Kasumi-1 (cell line): ENCODE measurements around the gene RIMBP2.

Source experiments
- DNase-seq, 2 experiments: peaks; one replicate each; lab custom pipeline; 2025; lab: John Stamatoyannopoulos, UW

RIMBP2 gene

DNA sequence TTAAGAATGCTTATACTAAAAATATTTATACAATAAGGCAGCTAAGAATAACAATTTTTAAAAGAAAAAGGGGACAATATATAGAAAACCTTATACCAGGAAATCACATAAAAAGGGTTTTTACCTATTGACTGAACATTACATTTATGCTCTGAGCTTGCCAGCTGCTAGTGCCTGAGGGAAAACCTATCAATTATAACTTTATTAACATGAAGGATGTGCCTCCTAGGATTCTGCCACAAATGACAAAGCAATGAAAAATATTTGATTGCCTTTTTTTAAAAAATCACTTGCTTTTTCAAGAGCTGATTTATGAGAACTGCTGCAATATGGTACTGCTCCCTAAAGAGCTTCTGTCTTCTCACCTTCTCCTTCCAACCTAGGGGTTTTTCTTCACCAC is 185.7 kb downstream of the RIMBP2 start:
- DNase-seq, result no peak

DNA sequence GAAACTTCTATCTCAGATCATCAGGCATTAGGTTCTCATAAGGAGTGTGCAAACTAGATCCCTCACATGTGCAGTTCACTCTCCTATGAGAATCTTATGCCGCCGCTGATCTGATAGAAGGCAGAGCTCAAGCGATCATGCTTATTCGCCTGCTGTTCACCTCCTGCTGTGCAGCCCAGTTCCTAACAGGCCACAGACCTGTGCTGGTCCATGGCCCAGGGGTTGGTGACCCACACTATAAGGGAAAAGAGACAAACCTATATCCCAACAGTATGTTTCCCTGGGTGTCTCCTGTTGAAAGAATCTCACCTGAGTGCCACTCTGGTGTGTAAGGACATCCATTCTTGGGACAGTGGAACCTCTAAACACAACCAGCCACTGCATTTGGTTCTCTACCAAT is 186.3 kb downstream of the RIMBP2 start:
- DNase-seq, result no peak

DNA sequence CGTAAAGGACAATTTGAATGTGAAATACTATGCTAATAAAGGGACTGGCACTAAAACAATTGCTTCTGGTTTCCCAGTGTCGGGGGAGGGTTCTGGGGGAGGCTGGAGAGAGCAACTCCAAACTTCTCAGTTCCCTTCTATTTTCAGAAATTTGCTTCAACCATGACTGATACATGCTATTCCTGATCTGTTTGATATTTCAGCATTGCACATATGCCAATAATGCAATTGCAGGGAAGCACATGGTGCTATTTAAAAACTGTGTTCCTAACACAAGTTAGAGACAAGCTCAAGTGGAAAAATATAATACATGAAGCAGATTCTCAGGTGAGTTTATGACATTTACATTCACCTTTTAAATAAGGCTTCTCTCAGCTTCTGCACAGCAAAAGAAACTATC is 188.9 kb downstream of the RIMBP2 start:
- DNase-seq, result no peak

DNA sequence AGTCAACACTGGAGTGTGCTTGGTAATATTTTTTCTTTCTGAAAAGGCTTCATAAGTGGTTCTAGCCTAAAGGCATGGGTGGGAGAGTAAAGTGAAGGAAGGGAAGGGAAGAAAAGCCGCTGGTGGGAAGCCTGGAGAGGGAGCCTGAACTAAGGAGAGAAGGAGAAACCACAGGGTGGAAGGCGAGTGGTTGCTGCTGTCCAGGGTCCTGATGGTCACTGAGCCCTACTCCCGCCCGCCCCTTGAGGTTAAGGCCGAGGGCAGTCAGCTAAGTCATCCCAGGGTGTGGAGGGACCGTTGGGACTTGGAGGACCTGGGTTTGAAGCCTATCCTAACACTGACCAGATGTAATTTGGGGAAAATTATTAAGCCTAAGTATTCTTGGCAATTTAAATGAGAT is 189.3 kb downstream of the RIMBP2 start:
- DNase-seq, result no peak

DNA sequence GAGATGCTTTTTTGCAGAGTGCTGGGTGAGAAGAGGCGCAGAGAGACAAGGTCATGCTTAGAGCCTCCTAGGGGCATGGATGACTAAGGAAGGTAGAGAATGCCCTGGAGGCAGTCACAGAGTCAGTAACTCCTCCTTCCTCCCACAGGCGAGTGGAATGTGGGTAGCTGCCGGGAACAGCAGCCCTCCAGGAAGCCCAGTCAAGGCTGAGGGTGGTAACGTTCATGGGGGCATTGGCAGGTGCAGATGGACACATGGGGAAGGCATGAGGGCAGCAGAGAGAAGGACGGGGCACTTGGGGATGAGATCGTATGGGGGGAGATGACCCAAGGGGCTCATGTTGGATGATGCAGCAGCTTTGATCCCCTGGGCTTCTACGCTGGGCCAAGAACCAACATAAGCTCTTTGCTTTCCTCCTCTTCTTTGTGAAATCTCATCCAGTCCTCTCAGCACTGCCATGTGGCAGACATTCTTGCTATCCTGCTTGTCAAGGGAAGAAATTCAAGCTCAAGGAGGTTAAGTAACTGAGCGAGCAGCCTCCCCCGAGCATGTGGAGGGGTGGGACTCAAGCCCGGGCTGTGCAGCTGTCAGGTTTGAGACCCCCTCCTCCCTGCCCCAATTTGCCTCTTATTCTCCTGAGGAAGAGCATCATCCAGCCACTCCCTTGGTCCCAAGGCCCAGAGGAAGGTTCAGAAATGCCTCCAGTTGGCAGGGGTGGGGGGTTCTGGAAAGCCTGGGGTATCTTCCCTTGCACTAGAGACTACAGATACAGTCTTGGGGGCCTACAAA is 190.5 kb downstream of the RIMBP2 start:
- DNase-seq, result no peak

DNA sequence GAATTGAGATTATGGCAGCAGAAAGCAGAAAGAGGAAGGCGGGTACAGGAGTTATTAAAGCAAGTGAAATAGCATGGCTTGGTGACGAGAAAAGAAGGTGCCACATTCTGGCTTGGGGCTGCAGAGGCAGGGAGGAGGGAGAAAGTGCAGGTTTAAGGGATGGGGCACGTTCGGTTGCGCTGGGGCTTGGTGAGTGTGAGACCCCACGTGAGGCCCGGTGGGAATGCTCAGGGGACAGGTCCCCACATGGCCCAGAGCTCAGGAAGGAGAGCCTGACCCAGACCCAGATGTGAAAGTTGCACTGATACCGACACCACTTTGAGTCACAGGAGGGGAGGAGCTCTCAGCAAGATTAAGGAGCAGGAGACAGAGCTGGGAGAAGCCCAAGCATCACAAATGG is 191.3 kb downstream of the RIMBP2 start:
- DNase-seq, result no peak

DNA sequence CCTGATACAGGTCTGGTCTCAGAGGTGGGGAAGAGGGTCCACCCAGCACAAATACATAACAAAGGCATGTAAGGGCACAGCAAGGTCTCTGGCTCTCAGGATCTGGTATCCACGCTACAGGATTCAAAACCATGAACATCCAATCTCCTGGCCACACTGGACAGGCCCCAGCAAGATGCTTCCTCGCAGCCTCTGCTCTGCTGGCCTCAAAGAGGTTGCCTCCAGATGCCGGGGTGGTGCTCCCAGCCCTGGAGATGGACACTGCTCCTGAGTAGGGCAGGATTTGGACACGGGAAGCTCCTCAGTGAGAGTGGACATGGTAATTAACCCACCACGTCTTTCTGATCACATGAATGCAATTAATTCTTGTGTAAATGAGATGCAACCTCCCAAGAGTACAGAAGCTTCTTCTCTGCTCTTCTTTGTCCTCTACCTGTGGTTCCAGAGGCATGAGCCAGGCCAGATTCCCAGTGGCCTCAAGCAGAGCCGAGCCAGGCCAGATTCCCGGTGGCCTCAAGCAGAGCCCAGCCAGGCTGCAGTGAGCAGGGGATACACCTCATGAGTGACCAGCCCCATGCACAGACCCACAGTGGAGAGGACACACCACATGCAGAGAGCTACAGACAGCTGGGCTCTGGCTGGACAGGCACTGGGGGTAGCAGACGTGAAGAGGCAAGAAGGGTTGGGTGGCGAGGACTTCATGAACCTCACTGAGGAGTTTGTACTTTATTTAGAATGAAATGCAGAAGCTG is 192.1 kb downstream of the RIMBP2 start:
- no peak for DNase-seq

DNA sequence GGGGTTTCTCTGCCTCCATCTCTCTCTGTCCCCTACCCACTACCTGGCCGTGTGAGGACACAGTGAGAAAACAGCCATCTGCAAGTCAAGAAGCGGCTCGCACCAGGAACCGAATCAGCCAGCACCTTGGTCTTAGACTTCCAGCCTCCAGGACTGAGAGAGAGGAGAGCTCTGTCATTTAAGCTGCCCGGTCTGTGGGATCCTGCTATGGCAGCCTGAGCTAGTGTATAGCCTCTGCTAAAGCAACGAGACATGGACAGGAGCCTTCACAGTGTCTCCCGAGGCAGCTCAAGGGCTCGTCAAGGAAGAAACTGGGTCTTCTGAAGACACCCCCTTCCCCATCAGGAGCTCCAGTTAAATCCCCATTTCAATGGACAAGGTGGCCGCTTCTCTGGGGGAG is 192.9 kb downstream of the RIMBP2 start:
- no peak for DNase-seq

DNA sequence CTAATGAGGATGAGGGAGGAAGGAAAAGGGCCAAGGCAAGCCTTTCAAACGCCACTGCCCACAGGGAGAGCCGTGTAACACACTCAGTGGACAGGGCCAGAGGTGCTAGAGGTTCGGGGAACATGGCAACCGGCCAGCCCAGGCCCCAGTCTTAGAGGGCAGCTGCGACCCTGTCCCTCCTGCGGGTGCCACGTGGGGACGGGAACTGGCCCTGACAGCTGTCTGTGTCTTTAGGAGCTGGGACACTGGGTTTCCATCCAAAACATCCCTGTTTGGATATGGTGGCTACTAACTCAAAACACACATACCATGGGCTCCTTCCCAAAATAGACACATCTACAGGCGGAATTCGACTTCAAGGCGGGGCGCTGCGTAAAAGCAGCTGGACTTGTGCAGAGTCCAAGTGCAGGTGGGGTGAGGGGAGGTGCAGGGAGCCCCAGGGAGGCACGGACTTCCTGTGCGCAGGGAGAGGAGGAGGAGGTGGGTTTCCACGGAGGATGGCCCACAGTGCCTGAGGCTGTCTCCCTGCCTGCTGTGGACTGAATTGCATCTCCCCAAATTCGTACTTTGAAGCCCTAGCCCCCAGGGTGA is 193.8 kb downstream of the RIMBP2 start:
- DNase-seq, result no peak

DNA sequence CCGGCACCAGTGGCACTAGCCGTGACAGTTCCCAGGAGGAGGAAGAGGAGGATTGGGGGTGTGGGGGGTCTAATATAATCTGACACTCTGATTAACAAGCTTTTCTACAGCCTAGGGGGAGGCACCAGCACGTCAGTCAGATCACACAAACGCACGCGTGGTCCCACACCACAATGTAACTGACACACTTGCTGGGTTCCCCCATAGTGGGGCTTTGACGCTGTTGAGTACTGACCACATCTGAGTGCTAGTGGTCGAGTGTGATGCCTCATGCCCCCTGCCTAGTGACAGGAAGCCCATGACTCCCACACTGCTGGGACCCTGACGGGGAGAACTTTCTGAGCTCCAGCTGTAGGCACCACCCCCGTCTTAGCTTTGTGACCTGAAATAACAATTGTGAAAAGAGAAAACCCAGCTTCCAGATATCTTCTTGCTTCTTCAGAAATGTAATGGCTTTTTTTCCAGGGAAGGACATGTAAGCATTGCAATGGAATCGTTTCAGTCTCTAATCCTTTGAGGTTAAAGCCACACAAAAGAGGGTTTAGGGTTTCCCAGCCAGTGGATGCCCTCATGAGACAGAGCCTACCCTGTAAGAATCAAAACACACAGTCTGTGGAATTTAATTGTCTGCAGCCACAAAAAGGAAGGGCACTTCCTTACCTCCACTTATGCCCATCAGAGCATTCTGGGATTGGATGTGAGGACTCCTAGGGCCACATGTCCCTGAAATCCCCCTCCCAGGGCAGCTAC is 194.5 kb downstream of the RIMBP2 start:
- DNase-seq, result no peak

DNA sequence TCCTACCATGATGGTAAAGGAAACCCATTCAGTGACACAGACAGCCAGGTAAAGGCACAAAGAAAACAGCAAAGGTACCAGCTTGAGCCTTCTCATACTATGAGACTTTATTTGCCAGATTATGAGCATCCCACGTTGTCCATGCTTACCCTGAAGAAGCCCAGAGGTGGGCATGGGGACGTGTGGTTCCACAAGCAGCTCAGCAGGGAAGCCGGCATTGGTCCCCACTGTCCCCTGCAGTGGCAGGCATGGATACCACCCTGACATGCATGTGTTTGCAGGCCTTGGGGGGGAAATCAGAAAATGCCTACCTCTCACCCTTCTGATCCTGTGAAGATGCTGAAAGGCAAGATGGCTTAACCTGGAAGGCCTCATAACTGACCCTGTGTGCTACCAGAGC is 195.3 kb downstream of the RIMBP2 start:
- DNase-seq, result no peak

DNA sequence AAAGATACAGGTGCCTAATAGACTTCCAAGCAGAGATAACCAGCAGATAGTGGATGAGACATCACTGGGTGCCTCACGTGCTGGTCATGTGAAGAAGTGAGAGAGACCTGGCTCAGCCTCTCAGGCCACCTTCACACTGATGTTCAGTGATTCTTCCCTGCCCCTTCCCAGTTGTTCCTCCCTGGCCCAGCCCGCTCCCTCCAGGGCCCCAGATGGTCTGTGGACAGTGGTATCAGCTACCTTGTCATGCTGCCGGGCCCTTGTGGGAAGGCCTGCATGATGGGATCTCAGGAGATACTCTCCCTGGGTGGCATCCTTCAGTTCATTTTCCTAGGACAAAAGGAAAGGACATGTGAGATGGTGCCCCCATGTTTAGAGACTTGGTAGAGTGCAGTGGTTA is 198.5 kb downstream of the RIMBP2 start:
- no peak for DNase-seq

DNA sequence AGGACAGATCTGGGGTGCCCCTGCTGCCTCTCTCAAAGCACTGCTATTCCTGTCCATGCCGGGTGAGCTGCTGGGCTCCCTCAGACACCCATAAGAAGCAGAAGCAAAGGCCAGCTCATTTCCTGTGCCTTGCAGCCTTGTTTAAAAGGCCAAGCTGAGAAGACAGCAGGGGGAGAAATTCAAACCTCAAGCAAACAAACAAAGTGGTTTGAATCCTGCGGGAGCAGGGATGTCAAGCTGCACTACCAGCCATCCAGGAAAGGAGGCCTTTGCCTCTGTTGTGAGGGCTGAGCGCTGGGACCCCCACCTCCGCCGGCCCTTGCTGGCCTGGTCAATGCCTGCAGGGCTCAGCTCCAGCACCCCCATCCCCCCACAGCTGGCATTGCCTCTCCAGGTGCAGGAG is 201.9 kb downstream of the RIMBP2 start:
- DNase-seq, result no peak

DNA sequence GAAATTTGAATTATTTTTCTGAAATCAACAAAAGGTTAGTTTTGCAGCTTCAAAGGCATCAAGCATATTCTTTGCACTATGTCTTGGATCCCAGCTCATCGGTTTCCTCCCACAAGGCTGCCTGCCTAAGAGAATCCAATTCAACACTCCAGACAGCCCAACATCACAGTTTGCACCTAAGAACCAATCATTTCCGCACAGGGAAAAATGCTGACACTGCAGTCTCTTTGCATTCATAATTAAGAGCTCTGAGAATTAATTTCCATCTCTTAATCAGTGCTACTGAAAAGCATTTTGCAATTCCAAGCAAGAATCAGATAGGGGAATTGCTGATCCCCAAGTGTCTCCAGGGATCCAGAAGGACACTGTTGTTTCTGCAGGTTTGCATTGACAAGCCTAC is 202.5 kb downstream of the RIMBP2 start:
- DNase-seq, result no peak

DNA sequence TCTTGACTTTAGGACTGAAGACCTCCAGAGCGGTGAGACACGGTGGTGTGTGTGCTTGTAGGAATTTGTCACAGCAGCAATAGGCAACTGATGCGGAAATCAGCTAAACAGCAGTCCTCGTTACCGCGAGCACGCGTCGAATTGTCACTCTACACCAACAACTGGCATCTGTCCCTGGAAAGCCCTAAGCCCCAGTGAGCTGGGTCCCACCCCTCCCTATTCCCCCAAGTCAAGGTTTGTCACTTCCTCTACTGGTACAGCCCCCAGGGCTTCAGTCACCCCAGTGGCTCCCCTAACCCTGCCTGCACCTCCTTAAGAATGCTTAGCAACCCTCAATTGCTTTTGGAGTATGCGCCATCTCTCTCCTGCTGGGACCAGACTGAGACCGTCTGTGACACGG is 204.8 kb downstream of the RIMBP2 start:
- no peak for DNase-seq

DNA sequence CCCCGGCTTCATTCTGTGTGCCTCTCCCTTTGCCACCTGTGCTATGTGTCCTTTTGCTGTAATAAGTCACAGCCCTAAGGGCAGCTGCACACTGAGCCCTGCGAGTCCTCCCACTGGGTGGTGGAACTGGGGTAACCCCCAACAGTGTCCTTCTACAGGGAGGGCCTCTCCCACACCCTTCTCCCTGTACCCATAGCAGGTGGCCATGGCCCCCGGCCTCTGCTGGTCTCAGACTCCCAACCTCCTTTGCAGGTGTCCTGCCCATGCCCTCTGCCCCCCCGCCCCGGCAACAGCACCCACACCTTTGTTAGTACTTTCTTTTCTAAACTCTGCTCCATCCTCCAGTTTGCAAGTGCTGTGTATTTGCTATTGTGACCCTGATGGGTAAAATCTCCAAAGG is 206.6 kb downstream of the RIMBP2 start:
- DNase-seq, result no peak

DNA sequence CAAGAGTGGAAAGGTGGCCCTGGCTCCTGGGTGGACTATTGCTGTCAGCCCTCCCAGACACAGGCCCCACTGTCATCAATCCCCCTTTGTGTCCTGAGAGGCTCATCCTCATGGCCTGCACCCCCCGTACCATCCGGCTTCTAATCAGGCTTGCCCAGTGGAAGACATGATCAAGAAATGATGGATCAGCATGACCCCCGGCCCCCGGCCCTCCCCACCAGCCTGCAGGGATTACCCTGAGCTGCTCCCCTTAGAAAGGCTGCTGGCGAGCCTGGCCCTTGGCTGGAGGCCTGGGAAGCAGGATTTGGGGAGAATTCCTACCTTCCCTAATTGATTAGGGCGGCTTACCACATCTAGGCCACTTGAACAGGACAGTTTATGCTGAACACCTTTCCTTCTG is 207.3 kb downstream of the RIMBP2 start:
- DNase-seq, result no peak

DNA sequence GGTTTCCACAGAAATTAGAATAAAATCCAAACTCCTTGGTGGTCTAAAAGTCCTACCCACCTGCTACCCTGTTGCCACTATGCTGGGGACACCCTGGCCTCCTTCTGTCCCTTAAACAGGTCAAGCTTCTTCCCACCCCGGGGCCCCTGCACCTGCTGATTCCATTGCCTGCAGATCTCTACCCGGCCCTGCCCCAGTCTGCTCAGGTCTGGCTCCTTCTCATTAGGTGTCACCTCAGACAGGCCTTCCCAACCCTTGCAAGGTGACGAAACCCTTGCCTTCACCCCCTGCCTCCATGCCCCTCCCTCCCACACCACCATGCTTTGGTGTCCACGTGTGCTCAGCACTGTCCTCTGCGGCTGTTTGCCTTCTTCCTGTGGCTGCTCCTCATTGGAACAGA is 207.8 kb downstream of the RIMBP2 start:
- no peak for DNase-seq

DNA sequence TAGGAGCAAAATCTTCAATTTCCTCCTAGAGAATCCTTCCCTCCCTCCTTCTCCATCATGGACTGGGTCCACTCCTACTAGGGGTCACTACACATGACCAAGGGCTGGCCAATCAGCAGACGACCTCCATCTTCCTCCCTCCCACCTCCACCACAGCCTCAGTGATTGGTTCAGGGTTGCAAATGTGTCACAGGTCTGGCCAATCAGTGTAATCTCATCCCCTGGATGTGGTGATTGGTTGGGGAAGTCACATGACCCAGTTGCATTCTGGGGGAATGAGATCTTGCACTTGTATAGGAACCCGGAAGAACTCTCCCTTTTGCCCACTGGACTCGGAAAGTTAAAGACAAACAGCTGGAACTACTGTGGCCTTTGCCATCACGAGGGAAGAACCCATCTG is 209.3 kb downstream of the RIMBP2 start:
- DNase-seq, result no peak

DNA sequence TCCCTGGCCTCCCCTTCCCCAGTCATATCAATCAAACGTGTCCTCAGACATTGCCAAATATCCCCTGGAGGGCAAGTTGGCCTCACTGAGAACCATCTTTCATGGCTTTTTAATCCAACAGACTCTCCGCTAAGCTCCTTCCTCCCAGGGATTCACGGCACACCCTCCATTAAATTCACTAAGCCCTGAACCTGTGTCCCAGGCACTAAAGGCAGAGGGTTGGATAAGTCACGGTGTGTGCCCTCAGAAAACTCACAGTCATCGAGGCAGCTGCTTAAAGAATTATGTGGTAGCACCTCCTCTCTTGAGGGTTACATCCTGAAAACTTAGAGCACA is 211.3 kb downstream of the RIMBP2 start:
- DNase-seq, result no peak

DNA sequence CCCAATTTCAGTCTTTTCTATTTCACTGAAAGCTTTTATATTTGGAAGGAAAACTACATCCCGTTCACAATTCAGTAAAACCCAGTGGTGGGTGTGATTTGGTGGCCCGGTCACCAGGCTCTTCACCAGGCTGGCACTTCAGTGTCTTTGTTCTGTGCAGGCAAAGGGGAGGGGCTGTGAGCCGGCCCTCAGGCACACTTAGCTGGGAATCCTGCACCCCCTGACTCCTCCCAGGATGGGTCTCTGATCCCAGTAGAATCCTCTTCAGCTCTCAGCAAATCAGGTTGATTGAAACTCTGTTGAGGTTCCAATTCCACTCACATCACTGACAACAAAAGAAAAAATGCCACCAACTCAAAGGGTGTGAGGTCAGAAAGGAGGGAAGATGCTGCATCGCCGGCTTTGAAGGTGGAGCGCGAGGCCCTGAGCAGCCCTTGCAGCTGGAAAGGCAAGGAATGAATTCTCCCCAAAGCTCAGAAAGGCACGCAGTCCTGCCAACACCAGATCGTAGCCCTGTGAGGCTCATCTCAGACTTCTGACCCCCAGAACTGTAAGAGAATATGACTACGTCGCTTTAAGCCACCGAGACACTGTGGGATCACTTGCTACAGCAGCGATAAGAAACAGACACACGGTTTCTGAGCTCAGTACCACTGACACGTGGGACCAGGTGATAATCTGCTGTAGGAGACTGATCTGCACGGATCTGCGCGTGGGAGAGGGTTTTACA is 211.8 kb downstream of the RIMBP2 start:
- DNase-seq, result no peak

DNA sequence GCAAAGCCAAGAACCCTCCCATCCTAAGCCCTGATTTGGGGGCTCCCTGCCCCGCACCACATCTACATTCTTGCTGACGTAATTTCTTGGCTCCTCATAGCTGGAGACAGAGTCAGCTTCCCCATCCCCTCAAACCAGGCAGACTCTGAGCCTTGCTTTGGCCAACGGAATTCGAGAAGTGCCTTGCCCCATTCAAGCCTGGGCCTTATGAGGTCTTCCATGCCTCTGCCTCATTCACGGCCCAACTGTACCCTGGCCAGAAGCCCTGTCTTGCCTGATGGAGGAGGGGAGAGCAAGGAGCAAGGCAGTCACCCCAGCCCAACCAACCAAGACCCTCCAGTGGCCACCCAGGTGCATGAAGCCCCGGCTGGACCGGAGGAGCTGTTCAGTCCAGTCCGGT is 214.3 kb downstream of the RIMBP2 start:
- no peak for DNase-seq
